Kidney epithelial cell (primary cell): ENCODE results near the gene POMT2. TPM values are rescaled to one million over a fixed set of nuclear protein-coding genes. Genes with fewer than 3 reads are reported as not detected.

Experiments
- DNase-seq: peaks from one replicate; pipeline ENCODE4 v3.0.0-alpha.2; 2010; ENCODE audit warnings: low read depth
- H3K27me3 ChIP-seq: 2 replicates; pipeline ENCODE4 v1.6.0; 2011; ENCODE audit warnings: low read length; ENCODE audit not compliant: control insufficient read depth, insufficient read depth
- H3K36me3 ChIP-seq: 2 replicates; pipeline ENCODE4 v1.5.1; 2011; ENCODE audit warnings: low read length; ENCODE audit not compliant: control insufficient read depth, insufficient read depth
- H3K4me3 ChIP-seq: 2 replicates; pipeline ENCODE4 v1.5.1; 2011; ENCODE audit warnings: low read depth, mild to moderate bottlenecking, control low read depth, low read length
- CTCF ChIP-seq: IDR thresholded peaks from 2 replicates; pipeline ENCODE4 v1.5.1; 2011; ENCODE audit warnings: mild to moderate bottlenecking, moderate library complexity, low read length, control low read depth, inconsistent platforms; ENCODE audit not compliant: insufficient read depth, poor library complexity, severe bottlenecking
- total RNA-seq: library from RNA; depleted of rRNA; stranded (reverse); fragments of >200 nt; gene quantifications from 2 replicates; pipeline ENCODE4 v1.2.3, GENCODE V29; 2015

Gene POMT2
- total RNA-seq, 1 donor from 2014 or later, result 21.5 TPM

GRCh38 chr14:77335576-77335975 lies 14.9 kb upstream of the POMT2 start:
- TF ChIP-seq CTCF, result no peak
- Histone ChIP-seq H3K36me3 (peaks cover 1% of the 10 kb centered on the region), H3K4me3 (no peak overlapping the region), H3K27me3 (no peaks in the 10 kb centered on the region)
- DNase-seq, result no peak

GRCh38 chr14:77329872-77330271 lies 9.2 kb upstream of the POMT2 start:
- no peak for TF ChIP-seq CTCF
- no peaks in the 10 kb centered on the region for H3K36me3 ChIP-seq
- no peaks in the 10 kb centered on the region for H3K27me3 ChIP-seq
- H3K4me3 ChIP-seq, result no peak overlapping the region
- no peak for DNase-seq

GRCh38 chr14:77327111-77327510 lies 6.4 kb upstream of the POMT2 start:
- no peak for TF ChIP-seq CTCF
- no peak for DNase-seq
- Histone ChIP-seq H3K27me3 (no peaks in the 10 kb centered on the region), H3K36me3 (no peaks in the 10 kb centered on the region), H3K4me3 (no peak overlapping the region)

- no peak for TF ChIP-seq CTCF
- no peaks in the 10 kb centered on the region for H3K27me3 ChIP-seq
- DNase-seq, result no peak
- H3K36me3 ChIP-seq, result no peaks in the 10 kb centered on the region
- no peak overlapping the region for H3K4me3 ChIP-seq
These were observed 5.0 kb upstream of the POMT2 start for GRCh38 chr14:77325746-77326094.

GRCh38 chr14:77324816-77325745 lies 4.4 kb upstream of the POMT2 start:
- Histone ChIP-seq H3K36me3 (no peaks in the 10 kb centered on the region), H3K4me3 (no peak overlapping the region)

More at GRCh38 chr14:77324816-77325745, 4.4 kb upstream of the POMT2 start:
- no peak for TF ChIP-seq CTCF
- no peaks in the 10 kb centered on the region for H3K27me3 ChIP-seq
- no peak for DNase-seq
